Measurements from ENCODE around the gene PTPN14. TPM values are rescaled to one million over a fixed set of nuclear protein-coding genes. Genes with fewer than 3 reads are reported as not detected.

PTPN14 gene
- total and polyA plus RNA-seq, 2 of the 8 experiments (the other 6 are each of a cell fraction or from before 2014, with no cell fraction given): 14.4 to 93.6 TPM

GRCh38 chr1:214416858-214417257, 134.5 kb downstream of the PTPN14 start (continued):
- TF ChIP-seq CTBP2 (IDR thresholded peaks at IDR 0.05; ENCODE audit: borderline replicate concordance, insufficient read depth, insufficient read length, low read length): no peak
- TF ChIP-seq BACH1 (IDR thresholded peaks at IDR 0.05; ENCODE audit: low read length): no peak
